DOHH2 (cell line): ENCODE results near the gene GRID1.

Source experiments
- H3F3A ChIP-seq: fragments of 200-600 bp; sonication (generic), shearing (Covaris generic); 2 replicates; pipeline ENCODE4 v1.6.0; 2016; ENCODE audit warnings: antibody characterized with exemption, mild to moderate bottlenecking; ENCODE audit not compliant: control insufficient read depth, insufficient read depth
- H3K27ac ChIP-seq: fragments of 200-600 bp; sonication (generic); 2 replicates; pipeline ENCODE4 v1.5.1; 2014; ENCODE audit warnings: low read depth, mild to moderate bottlenecking, low read length, moderate library complexity
- H3K27me3 ChIP-seq: fragments of 200-600 bp; sonication (generic); 2 replicates; pipeline ENCODE4 v1.6.1; 2014; ENCODE audit warnings: mild to moderate bottlenecking, low read length, mixed read lengths; ENCODE audit not compliant: control insufficient read depth
- H3K36me3 ChIP-seq: fragments of 200-600 bp; sonication (generic); 2 replicates; pipeline ENCODE4 v1.6.1; 2014; ENCODE audit warnings: mild to moderate bottlenecking, low read length, moderate library complexity, mixed read lengths; ENCODE audit not compliant: control insufficient read depth
- H3K4me1 ChIP-seq: fragments of 200-600 bp; sonication (generic); 2 replicates; pipeline ENCODE4 v1.6.1; 2014; ENCODE audit warnings: mild to moderate bottlenecking, low read length, mixed read lengths; ENCODE audit not compliant: control insufficient read depth
- H3K4me2 ChIP-seq: fragments of 200-600 bp; sonication (generic); 2 replicates; pipeline ENCODE4 v1.6.0; 2014; ENCODE audit warnings: mild to moderate bottlenecking, low read length, moderate library complexity
- H3K4me3 ChIP-seq: fragments of 200-600 bp; sonication (generic); 2 replicates; pipeline ENCODE4 v1.5.1; 2014; ENCODE audit warnings: mild to moderate bottlenecking, low read length, mixed read lengths
- H3K79me2 ChIP-seq: fragments of 200-600 bp; sonication (generic); 2 replicates; pipeline ENCODE4 v1.6.1; 2014; ENCODE audit warnings: mild to moderate bottlenecking, low read length, mixed read lengths; ENCODE audit not compliant: control insufficient read depth
- H3K9me2 ChIP-seq: fragments of 200-600 bp; sonication (generic); replicated peaks from 2 replicates; pipeline ENCODE4 v1.6.1; 2014; ENCODE audit warnings: mild to moderate bottlenecking, low read length, mixed read lengths; ENCODE audit not compliant: control insufficient read depth
- H3K9me3 ChIP-seq: fragments of 200-600 bp; sonication (generic); 2 replicates; pipeline ENCODE4 v1.6.1; 2014; ENCODE audit warnings: antibody characterized with exemption, low read length, mixed read lengths; ENCODE audit not compliant: control insufficient read depth, insufficient read depth
- H4K20me1 ChIP-seq: fragments of 200-600 bp; sonication (generic); 2 replicates; pipeline ENCODE4 v1.6.0; 2014; ENCODE audit warnings: low read depth, mild to moderate bottlenecking, antibody characterized with exemption, low read length, moderate library complexity; ENCODE audit not compliant: control insufficient read depth, insufficient read depth
- CTCF ChIP-seq: fragments of 200-600 bp; sonication (generic); IDR thresholded peaks from one replicate; pipeline ENCODE4 v1.5.1; 2014; ENCODE audit warnings: antibody characterized with exemption, mild to moderate bottlenecking, low read depth, low read length; ENCODE audit not compliant: poor library complexity, severe bottlenecking
- EZH2phosphoT487 ChIP-seq: fragments of 200-600 bp; sonication (generic); IDR thresholded peaks from 2 replicates; pipeline ENCODE4 v1.6.1; 2017; ENCODE audit warnings: borderline replicate concordance, mild to moderate bottlenecking, antibody characterized with exemption, low read length, moderate library complexity, mixed read lengths

GRID1 gene

GRCh38 chr10:86180861-86181260 lies 185.7 kb downstream of the GRID1 start:
- no peak overlapping the region for H3K4me2 ChIP-seq
- no peaks in the 10 kb centered on the region for H3F3A ChIP-seq
- no peaks in the 10 kb centered on the region for H3K79me2 ChIP-seq
- no peak for TF ChIP-seq CTCF
- TF ChIP-seq EZH2phosphoT487, result no peak
- no peaks in the 10 kb centered on the region for H3K4me1 ChIP-seq
- H3K27ac ChIP-seq, result no peak overlapping the region
- no peaks in the 10 kb centered on the region for H3K9me2 ChIP-seq
- peaks cover 3% of the 10 kb centered on the region; the same call in 1 of the 2 replicates for H3K27me3 ChIP-seq
- H4K20me1 ChIP-seq, result no peaks in the 10 kb centered on the region
- H3K4me3 ChIP-seq, result no peak overlapping the region
- no peaks in the 10 kb centered on the region for H3K36me3 ChIP-seq
- H3K9me3 ChIP-seq, result no peaks in the 10 kb centered on the region

GRCh38 chr10:86179961-86180360 lies 186.6 kb downstream of the GRID1 start:
- Histone ChIP-seq H3K9me3 (no peaks in the 10 kb centered on the region), H3K27ac (no peak overlapping the region), H3F3A (no peaks in the 10 kb centered on the region), H3K4me3 (no peak overlapping the region), H3K27me3 (no peaks in the 10 kb centered on the region), H3K36me3 (no peaks in the 10 kb centered on the region), H4K20me1 (no peaks in the 10 kb centered on the region), H3K79me2 (no peaks in the 10 kb centered on the region), H3K4me1 (no peaks in the 10 kb centered on the region), H3K4me2 (no peak overlapping the region), H3K9me2 (no peaks in the 10 kb centered on the region)
- TF ChIP-seq CTCF (no peak), EZH2phosphoT487 (no peak)

GRCh38 chr10:86179153-86179524 lies 187.5 kb downstream of the GRID1 start:
- Histone ChIP-seq H3K79me2 (no peaks in the 10 kb centered on the region), H3K4me1 (no peaks in the 10 kb centered on the region), H3F3A (no peaks in the 10 kb centered on the region), H3K36me3 (no peaks in the 10 kb centered on the region), H3K9me3 (no peaks in the 10 kb centered on the region), H3K4me2 (no peak overlapping the region), H3K27me3 (no peaks in the 10 kb centered on the region), H3K9me2 (no peaks in the 10 kb centered on the region), H4K20me1 (no peaks in the 10 kb centered on the region), H3K4me3 (no peak overlapping the region), H3K27ac (no peak overlapping the region)
- TF ChIP-seq CTCF (no peak), EZH2phosphoT487 (no peak)
